Lower leg skin (tissue), 4 donors: Measurements from ENCODE around the gene NUP188. TPM values are rescaled to one million over a fixed set of nuclear protein-coding genes. Genes with fewer than 3 reads are reported as not detected.

ENCODE experiments used
- DNase-seq, 2 donors: peaks; one replicate each; pipeline ENCODE4 v3.0.0-alpha.2; 2019; ENCODE audit warnings: low spot score in 2 of 2
- H3K4me3 ChIP-seq: fragments of 200-600 bp; sonication (generic); 2 replicates; pipeline ENCODE4 v1.5.1; 2017; ENCODE audit warnings: mild to moderate bottlenecking, low read depth; ENCODE audit not compliant: poor library complexity, severe bottlenecking
- POLR2A ChIP-seq, 2 donors: fragments of 450-650 bp; IDR thresholded peaks; one replicate each; pipeline ENCODE4 v1.6.1; 2016 to 2017; ENCODE audit warnings: antibody characterized with exemption in 2 of 2, mild to moderate bottlenecking in 1 of 2, moderate library complexity in 1 of 2
- WGBS, 2 donors: methylation state at CpG; one replicate each; pipeline ENCODE4 v1.1.5; 2018; 5-methylcytosine and 5-hydroxymethylcytosine counted together
- intact Hi-C: fragments of 100-400 bp; cut with DNase I; formaldehyde crosslinking; loops from one replicate; pipeline ENCODE4 v1.15.0; 2023; ENCODE audit warnings: low total_unique reads
- total RNA-seq, 4 donors: library from RNA; depleted of rRNA; stranded (reverse); fragments of >200 nt; gene quantifications; one replicate each; pipeline ENCODE4 v1.1.0, GENCODE V29; 2016
- TF ChIP-seq, protein P1 (sequence below), 3 donors: fragments of 450-650 bp; IDR thresholded peaks; one replicate each; pipeline ENCODE4 v1.5.1; 2016; ENCODE audit warnings: antibody characterized with exemption in 3 of 3, mild to moderate bottlenecking in 3 of 3, moderate library complexity in 2 of 3

The NUP188 gene
- total RNA-seq, 4 donors from 2014 or later: 32.8 to 44.3 (median 36.1) TPM

DNA sequence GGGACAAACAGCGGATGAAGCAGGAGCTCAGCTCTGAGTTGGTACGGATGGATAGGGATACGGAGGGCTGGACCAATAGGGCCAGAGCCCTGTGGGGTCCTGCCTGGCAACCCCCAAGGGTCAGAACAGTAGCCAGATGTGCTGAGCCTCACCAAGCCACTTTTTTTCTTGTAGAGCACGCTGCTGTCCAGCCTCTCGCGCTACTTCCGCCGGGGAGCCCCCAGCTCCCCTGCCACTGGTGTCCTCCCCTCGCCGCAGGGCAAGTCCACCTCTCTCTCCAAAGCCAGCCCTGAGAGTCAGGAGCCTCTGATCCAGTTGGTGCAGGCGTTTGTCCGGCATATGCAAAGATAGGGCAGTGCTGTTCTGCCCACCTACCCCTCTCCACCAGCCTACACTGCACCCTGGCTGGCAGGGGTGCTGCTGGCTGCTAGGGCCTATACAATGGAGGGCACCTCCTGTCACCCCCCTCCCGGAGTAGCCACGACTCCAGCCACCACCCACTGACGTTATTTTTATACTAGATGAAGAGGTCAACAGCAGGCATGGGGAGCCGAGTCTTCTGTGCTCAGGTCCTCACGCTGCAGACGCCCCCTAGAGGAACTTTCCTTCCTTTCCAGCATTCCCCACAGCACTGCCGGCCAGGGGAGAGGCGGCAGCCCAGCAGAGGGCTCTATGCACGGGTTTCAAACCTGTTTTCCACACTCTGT is 59.0 kb downstream of the NUP188 start:
- 52 to 57% methylated on average over 21 of the region's 21 CpGs for WGBS, 2 donors
- intact Hi-C loops: loop anchor here (10.0 kb wide), 1 partner anchor 1512 kb away; no protein-coding TSS in a partner anchor
- TF ChIP-seq, protein P1, sequence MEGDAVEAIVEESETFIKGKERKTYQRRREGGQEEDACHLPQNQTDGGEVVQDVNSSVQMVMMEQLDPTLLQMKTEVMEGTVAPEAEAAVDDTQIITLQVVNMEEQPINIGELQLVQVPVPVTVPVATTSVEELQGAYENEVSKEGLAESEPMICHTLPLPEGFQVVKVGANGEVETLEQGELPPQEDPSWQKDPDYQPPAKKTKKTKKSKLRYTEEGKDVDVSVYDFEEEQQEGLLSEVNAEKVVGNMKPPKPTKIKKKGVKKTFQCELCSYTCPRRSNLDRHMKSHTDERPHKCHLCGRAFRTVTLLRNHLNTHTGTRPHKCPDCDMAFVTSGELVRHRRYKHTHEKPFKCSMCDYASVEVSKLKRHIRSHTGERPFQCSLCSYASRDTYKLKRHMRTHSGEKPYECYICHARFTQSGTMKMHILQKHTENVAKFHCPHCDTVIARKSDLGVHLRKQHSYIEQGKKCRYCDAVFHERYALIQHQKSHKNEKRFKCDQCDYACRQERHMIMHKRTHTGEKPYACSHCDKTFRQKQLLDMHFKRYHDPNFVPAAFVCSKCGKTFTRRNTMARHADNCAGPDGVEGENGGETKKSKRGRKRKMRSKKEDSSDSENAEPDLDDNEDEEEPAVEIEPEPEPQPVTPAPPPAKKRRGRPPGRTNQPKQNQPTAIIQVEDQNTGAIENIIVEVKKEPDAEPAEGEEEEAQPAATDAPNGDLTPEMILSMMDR (IDR thresholded peaks at IDR 0.05): peak in 1 of 3 donors; percentile 63
- no peak for TF ChIP-seq POLR2A (IDR thresholded peaks at IDR 0.05)

DNA sequence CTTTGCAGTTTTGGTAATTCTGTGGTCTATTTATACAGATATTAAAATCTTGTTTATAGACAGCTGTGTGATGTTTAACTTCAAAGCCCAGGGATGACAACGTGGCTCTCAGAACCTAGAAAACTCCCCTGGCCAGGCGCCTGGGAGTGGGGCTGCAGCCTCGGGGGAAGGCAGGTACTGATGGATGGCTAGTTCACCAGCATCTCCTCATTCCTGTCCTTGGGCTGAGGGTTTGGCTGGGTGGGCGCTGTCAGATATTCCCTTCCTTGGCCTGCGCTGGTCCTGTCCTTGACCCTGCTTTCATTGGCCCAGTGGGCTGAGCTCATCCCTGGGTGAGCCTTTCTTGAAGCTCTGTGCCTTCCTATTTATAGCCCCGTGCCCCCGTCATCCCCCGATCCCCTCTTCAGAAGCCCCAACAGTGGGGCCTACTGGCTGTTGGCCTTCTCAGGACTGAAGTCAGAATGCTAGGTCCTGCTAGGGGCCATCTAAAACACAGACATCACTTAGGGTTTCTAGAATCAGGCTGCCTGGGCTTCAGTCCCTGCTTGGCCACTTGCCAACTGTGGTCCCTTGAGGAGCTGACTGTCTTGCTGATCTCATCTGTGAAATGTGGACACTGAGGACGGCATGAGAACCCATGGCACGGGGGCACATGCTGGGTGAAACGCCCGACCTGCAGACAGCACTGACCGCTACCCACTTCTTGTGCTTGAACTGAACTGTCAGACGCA is 59.7 kb downstream of the NUP188 start:
- intact Hi-C loops: loop anchor here (10.0 kb wide), 1 partner anchor 1512 kb away; no protein-coding TSS in a partner anchor
- TF ChIP-seq POLR2A (IDR thresholded peaks at IDR 0.05): no peak
- TF ChIP-seq, protein P1 (IDR thresholded peaks at IDR 0.05): no peak
- no peak overlapping the region for H3K4me3 ChIP-seq
- WGBS, 2 donors: 68 to 73% methylated on average over 14 of the region's 14 CpGs
- no peak for DNase-seq

More for the DNA sequence above, 59.0 kb downstream of the NUP188 start:
- no peak for DNase-seq
- H3K4me3 ChIP-seq: no peak overlapping the region

- 61 to 63% methylated on average over 14 to 15 of the region's 18 CpGs for WGBS, 2 donors
- DNase-seq: no peak
- intact Hi-C loops: loop anchor here (10.0 kb wide), 1 partner anchor 1513 kb away; no protein-coding TSS in a partner anchor
- TF ChIP-seq POLR2A (IDR thresholded peaks at IDR 0.05): no peak
- TF ChIP-seq, protein P1 (IDR thresholded peaks at IDR 0.05): no peak
- no peak overlapping the region for H3K4me3 ChIP-seq
These were observed 60.4 kb downstream of the NUP188 start for GRCh38 chr9:129007766-129008468.

DNA sequence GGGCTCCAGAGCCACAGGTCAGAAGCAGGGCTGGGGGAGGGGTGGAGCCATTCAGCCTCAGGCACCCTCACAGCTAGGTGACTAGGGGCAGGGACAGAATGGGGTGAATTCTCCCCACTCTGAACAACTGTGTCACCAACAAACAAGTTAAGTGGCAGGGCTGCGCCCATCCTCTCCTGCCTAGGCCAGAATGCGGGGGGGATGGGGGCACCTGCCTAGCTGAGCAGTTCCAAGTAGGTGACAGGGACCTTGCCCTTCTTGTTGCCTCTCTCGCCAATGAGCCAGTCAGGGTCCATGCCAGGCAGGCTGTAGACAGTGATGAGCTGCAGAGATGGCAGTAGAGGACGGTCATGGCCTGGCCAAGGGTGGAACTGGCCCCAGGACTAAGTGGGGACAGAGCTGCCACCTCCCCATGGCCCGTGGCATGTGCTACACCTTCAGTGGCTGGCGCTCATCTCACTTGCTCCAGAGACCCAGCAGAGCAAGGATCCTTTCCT is 61.0 kb downstream of the NUP188 start:
- 61 to 70% methylated on average over 6 of the region's 6 CpGs for WGBS, 2 donors
- no peak for DNase-seq
- no peak overlapping the region for H3K4me3 ChIP-seq
- TF ChIP-seq, protein P1 (IDR thresholded peaks at IDR 0.05): no peak
- TF ChIP-seq POLR2A (IDR thresholded peaks at IDR 0.05): no peak
- intact Hi-C loops: loop anchor here (10.0 kb wide), 1 partner anchor 1514 kb away; no protein-coding TSS in a partner anchor

GRCh38 chr9:129008986-129009583 is 61.6 kb downstream of the NUP188 start:
- TF ChIP-seq POLR2A (IDR thresholded peaks at IDR 0.05): no peak
- TF ChIP-seq, protein P1 (IDR thresholded peaks at IDR 0.05): no peak
- no peak for DNase-seq
- 75 to 77% methylated on average over 12 of the region's 13 CpGs for WGBS, 2 donors
- intact Hi-C loops: loop anchor here (10.0 kb wide), 1 partner anchor 1514 kb away; no protein-coding TSS in a partner anchor
- no peak overlapping the region for H3K4me3 ChIP-seq
